ENCODE measurements around the gene ZNF569.
"Not testable (repeated sequence)": the region's sequence is repeated elsewhere in the genome, so short reads cannot be mapped to it uniquely, and the experiment has no call there.

ZNF569 gene

GRCh38 chr19:37466798-37467607 lies at the start of gene ZNF569:
TSS of gene ZNF569 (minus strand) at chr19:37467444. CDS start at chr19:37444921, 22,523 bp downstream.
- DNase-seq (ENCODE audit: low read depth in 1 of 2, low spot score in 1 of 2) = peak; percentile 75 to 80

GRCh38 chr19:37513397-37513796 lies 46.2 kb upstream of the ZNF569 start:
- no peak for DNase-seq (ENCODE audit: low read depth in 1 of 2, low spot score in 1 of 2)

GRCh38 chr19:37511821-37512220 lies 44.6 kb upstream of the ZNF569 start:
- no peak for DNase-seq (ENCODE audit: low read depth in 1 of 2, low spot score in 1 of 2)

GRCh38 chr19:37511186-37511585 lies 43.9 kb upstream of the ZNF569 start:
- DNase-seq (ENCODE audit: low read depth in 1 of 2, low spot score in 1 of 2) = no peak

- no peak for DNase-seq (ENCODE audit: low read depth in 1 of 2, low spot score in 1 of 2)
These were observed 39.9 kb upstream of the ZNF569 start for GRCh38 chr19:37507167-37507464.

- DNase-seq (ENCODE audit: low read depth in 1 of 2, low spot score in 1 of 2) = peak; percentile 61 to 66
These were observed 39.3 kb upstream of the ZNF569 start, which contains the start of gene ZNF793 for GRCh38 chr19:37506387-37507166. TSS of gene ZNF793 (plus strand) at chr19:37506939. CDS start at chr19:37523440, 16,501 bp downstream.

- DNase-seq (ENCODE audit: low read depth in 1 of 2, low spot score in 1 of 2) = no peak
These were observed 38.7 kb upstream of the ZNF569 start for GRCh38 chr19:37505958-37506386.

GRCh38 chr19:37492213-37492612 lies 25.0 kb upstream of the ZNF569 start:
- no peak for DNase-seq (ENCODE audit: low read depth in 1 of 2, low spot score in 1 of 2)

GRCh38 chr19:37484406-37485168 lies 17.3 kb upstream of the ZNF569 start:
- no peak for DNase-seq (ENCODE audit: low read depth in 1 of 2, low spot score in 1 of 2)

- no peak for DNase-seq (ENCODE audit: low read depth in 1 of 2, low spot score in 1 of 2)
These were observed 4.9 kb upstream of the ZNF569 start for GRCh38 chr19:37472165-37472564.

- no peak for DNase-seq (ENCODE audit: low read depth in 1 of 2, low spot score in 1 of 2)
These were observed 3.0 kb upstream of the ZNF569 start for GRCh38 chr19:37470216-37470615.

- peak; percentile 76 to 77 for DNase-seq (ENCODE audit: low read depth in 1 of 2, low spot score in 1 of 2)
These were observed 1.9 kb upstream of the ZNF569 start, which contains the start of gene ZNF570 for GRCh38 chr19:37468961-37469777. TSS of gene ZNF570 (plus strand) at chr19:37469356. CDS start at chr19:37470355, 999 bp downstream.

- DNase-seq (ENCODE audit: low read depth in 1 of 2, low spot score in 1 of 2) = no peak
These were observed 405 bp upstream of the ZNF569 start for GRCh38 chr19:37467608-37468090.

- DNase-seq (ENCODE audit: low read depth in 1 of 2, low spot score in 1 of 2) = no peak
These were observed 907 bp downstream of the ZNF569 start for GRCh38 chr19:37466277-37466797.

- no peak for DNase-seq (ENCODE audit: low read depth in 1 of 2, low spot score in 1 of 2)
These were observed 14.6 kb downstream of the ZNF569 start for GRCh38 chr19:37452500-37453245.

GRCh38 chr19:37413313-37414084 lies 53.7 kb downstream of the ZNF569 start:
- no peak for DNase-seq (ENCODE audit: low read depth in 1 of 2, low spot score in 1 of 2)

- DNase-seq (ENCODE audit: low read depth in 1 of 2, low spot score in 1 of 2) = no peak
These were observed 54.5 kb downstream of the ZNF569 start for GRCh38 chr19:37412700-37413099.

- not testable (repeated sequence) for DNase-seq (ENCODE audit: low read depth in 1 of 2, low spot score in 1 of 2)
These were observed 61.0 kb downstream of the ZNF569 start for GRCh38 chr19:37406140-37406846.
